ENCODE measurements around the gene SH3PXD2B.
"Not testable (repeated sequence)": the region's sequence is repeated elsewhere in the genome, so short reads cannot be mapped to it uniquely, and the experiment has no call there.

SH3PXD2B gene

DNA sequence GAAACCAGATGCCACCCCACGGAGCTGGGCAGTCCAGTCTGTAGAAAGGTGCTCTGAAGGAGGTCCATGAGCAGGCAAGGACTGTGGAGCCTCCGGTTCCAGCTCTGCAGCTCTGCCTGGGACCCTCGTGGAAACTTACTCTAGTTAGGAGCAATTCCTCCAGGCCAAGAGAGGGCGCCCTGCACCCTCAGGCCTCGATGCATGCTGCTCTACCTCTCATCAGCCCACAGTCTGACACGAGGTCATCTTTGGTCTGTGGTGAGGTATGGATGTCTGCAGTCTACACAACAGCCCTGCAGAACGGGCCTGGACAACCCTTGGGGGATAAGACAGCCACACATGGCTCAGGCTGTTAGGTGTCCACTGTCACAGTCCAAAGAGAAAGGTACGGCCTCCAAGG is 120.1 kb downstream of the SH3PXD2B start:
- no peak for DNase-seq

DNA sequence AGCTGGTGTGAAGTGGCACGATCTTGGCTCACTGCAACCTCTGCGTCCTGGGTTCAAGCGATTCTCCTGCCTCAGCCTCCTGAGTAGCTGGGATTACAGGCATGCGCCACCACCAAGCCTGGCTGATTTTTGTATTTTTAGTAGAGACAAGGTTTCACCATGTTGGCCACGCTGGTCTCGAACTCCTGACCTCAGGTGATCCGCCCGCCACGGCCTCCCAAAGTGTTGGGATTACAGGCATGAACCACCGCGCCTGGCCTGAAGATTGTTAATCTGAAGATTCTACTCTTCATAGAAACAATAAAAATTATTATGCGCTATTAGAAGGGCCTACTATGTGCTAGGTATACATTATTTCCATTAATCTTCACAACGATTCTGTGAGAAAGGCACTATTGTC is 127.4 kb downstream of the SH3PXD2B start:
- not testable (repeated sequence) for DNase-seq

DNA sequence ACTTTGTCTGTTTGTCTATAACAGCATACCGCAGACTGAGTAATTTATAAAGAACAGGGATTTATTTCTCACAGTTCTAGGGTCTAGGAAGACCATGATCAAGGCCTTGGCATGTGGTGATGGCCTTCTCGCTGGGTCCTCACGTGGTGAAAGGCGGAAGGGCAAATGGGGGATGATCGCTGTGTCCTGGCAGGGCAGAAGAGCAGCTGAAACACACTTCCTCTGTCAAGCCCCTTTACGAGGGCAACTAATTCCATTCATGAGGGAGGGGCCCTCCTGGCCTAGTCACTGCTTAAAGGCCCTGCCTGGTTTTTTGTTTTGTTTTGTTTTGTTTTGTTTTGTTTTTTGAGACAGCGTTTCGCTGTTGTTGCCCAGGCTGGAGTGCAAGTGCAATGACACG is 128.9 kb downstream of the SH3PXD2B start:
- no peak for DNase-seq

DNA sequence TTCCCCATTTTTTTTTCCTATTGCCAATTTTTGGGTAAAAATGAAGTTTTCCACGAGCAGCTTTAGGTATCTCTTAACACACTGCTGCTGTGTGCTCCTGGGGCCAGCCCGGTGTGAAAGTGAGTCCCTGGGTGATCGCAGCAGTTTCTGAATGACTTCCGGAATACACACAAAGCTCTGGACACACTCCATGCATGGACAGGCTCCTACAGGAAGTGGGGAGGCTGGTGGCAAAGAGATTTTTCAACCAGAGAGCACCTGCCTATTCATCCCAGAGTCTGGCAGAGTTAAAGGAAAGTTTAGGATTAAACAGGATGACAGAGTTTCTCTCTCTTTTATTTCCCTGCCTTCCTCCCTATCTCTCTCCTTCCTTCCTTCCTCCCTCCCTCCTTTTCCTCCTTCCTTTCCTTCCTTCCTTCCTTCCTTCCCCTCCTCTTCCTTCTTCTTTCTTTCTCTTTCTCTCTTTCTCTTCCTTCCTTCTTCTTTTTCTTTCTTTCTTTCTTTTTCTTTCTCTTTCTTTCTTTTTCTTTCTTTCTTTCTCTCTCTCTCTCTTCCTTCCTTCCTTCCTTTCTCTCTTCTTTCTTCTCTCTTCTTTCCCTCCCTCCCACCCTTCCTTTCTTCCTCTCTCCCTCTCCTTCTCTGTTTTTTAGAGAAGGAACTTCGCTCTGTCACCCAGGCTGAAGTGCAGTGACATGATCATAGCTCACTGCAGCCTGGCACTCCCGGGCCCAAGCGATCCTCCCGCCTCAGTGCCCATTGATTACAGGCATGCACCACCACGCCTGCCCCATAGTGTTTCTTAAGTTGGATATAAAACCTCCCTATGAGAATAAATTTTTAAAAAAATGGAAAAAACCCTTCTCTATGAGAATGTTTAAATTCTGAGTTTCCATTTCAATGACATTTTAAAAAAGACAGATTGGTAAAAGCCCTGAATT is 132.0 kb downstream of the SH3PXD2B start:
- DNase-seq = no peak

DNA sequence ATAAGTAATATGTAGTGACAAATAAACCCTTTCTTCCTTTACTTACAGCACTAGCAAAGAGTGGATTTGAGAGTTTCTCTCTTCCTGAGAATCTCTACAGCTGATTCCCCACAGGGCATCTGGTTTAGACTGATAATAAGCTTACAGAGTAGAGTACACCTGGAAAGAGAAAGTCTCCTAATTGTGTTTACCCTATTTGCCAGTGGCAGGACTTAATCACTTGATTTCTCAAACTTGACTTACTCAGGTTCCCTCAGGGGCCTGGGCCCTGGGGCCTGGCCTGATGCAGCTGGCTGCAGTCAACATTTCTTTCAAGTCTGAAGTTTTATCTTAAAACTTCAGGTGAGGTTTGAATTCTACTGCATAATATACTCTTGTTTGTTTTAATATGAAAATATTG is 132.7 kb downstream of the SH3PXD2B start:
- peak; percentile 23 for DNase-seq

DNA sequence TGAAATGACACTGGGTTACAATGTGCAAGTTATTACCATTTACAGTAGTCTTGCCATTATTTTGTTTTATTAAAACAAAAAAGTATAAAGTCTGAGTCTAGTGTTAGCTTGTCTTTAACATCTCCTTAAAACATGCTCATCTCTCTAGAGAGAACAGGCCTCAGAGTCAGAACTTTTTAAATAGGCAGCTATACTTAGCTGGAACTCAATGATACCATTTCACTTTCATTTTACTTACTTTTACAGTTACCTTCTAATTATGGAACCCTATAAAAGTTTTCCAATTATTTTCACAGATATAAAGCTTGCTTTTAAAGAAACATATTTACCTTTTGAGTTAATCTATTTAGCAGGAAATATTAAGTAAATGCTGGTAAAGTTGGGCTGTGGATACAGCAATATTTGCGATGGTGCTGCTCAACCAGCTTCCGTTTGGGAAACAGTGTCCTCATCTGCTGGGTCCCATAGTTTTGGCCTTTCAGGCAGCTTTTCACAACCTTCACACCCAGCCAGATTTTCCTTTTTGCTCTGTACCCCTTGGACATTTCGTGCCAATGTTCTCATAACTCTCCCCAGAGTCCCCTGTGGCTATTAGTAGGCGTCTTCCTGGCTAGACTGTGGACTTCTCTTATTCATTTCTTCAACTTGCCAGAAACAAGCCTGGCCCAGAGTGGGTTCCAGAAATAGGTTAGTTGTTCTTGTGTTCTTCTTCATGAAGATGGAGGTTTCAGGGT is 134.4 kb downstream of the SH3PXD2B start:
- DNase-seq = no peak

DNA sequence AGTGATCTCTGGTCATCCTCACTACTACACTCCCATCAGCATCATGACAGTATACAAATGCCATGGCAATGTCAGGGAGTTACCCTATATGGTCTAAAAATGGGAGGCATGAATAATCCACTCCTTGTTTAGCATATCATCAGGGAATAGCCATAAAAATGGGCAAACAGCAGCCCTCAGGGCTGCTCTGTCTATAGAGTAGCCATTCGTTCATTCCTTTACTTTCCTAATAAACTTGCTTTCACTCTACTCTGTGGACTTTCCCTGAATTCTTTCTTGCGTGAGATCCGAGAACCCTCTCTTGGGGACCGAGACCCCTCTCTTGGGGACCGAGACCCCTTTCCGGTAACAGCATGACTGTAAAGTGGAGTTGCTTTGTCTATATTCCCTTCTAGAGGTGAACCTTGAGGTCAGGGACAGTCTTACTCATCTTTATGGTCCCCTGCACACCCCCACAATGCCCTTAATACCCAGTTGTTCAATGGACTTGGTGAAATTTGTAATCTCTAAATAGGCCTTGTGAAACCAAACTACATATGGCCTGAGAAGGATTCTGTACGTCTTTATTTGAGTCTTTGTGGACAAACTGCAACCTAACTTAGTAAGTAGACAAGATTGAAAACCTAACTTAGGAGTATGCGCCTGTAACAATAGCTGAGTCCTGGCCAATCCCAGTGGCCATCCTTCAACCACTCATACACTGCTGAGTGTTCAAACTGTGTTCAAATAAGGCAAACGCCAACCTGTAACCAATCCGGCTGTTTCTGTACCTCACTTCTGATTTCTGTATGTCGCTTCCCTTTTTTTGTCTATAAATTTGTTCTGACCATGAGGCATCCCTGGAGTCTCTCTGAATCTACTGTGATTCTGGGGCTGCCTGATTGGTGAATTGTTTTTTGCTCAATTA is 138.5 kb downstream of the SH3PXD2B start:
- DNase-seq = no peak

DNA sequence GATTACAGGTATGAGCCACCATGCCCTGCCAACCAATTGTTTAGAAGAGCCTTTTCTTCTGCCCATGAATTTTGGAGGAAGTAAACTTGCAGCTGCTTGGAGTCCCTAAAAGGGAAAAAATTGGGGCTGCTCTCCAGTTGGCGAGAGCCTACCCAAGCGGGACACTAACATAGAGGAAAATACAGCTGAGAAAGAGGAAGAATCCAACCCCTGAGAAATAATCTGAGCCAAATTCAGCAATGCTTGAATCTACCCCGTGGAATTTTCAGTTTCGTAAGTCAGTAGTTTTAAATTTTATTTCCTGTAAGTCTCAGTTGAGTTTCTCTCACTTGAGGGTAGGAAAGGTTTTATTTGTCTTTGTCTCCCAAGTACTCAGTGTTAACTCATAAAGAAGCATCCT is 140.4 kb downstream of the SH3PXD2B start:
- no peak for DNase-seq

DNA sequence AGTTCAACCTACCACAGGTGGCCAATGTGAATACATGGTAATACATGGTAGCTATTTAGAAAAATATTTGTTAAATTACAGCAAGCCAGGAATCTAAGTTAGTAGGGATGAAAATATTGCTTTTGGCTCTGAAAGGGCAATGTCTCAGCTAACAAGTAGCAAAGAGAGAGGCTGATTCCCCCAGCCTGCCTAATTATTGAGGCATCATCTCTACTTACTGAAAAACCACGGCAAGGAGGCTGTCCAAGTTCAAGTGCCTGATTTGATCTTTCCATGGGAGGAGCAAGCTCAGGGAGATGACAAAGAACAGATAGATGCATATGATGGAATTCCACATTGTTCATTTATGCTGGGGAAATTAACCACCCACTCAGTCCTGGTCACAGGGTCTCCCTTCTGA is 142.0 kb downstream of the SH3PXD2B start:
- no peak for DNase-seq

DNA sequence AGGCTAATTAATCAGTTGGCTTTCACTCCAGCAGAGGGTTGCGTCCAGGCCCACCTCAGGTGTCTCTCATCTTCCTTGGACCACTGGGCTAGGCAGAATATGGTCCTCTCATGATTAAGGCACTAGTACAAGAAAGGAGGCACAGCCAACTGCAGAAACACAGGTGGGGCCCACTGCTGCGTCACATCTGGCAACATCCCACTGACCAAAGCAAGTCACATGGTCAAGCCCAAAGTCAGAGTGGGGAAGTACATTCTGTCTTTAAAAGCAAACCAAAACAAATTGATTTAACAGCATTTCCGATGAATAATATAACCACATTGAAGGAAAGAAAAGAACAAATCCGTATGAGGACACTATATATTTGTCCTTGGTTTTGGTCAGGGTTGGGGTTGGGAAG is 142.7 kb downstream of the SH3PXD2B start:
- no peak for DNase-seq

DNA sequence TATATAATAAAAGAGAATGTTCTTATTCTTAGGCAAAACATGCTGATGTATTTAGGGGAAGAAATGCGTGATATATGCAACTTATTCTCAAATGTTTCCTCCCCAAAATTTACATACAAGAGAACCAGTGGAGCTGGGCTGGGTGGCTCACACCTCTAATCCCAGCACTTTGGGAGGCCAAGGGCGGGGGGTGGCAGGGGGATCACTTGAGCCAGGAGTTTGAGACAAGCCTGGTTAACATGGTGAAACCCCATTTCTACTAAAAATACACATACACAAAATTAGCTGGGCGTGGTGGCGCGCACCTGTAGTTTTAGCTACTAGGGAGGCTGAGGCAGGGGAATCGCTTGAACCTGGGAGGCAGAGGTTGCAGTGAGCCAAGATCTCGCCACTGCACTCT is 143.3 kb downstream of the SH3PXD2B start:
- no peak for DNase-seq

DNA sequence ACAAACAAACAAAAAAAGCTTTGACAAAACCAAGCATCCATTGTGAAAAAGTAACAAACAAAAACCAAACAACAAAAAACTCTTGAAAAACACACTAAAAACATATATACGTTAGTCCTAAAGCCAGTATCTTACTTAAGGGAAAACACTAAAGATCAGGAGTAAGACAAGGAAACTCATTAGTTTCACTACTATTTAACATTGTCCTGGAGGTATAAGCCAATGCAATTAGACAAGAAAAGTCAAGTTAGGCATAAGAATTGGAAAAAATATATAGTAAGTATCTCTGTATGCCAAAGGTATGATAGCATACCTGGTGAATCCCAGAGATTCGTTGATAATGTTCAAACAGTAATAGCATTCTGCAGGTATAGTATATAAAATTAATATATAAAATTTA is 148.9 kb downstream of the SH3PXD2B start:
- DNase-seq = no peak

DNA sequence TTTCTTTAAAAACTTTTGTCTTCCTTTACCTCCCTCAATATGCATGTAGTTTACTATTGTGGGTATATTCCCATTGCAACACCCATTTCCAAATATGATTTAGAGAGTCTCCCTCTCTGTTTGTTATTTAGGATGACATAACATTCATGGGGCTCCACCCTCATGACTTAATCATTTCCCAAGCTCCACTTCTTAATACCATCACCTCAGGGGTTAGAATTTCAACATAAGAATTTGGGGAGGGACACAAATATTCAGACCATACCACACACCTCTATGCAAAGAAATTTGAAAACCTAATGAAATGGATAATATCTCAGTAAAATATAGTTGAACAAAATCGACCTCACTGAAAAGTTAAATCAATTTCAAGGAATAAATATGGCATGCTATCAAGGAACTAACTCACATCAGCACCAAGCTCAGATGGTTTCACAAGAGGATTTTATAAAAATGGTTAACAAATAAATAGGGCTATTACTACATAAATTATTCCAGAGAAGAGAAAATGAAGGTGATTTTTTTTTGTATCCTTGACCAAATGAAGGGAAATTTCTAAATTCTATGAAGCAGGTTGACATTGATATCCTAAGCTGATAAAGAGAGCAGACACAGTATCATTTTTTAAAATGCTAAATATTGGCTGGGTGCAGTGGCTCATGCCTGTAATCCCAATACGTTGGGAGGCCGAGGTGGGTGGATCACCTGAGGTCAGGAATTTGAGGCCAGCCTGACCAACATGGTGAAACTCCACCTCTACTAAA is 150.6 kb downstream of the SH3PXD2B start:
- DNase-seq = no peak

DNA sequence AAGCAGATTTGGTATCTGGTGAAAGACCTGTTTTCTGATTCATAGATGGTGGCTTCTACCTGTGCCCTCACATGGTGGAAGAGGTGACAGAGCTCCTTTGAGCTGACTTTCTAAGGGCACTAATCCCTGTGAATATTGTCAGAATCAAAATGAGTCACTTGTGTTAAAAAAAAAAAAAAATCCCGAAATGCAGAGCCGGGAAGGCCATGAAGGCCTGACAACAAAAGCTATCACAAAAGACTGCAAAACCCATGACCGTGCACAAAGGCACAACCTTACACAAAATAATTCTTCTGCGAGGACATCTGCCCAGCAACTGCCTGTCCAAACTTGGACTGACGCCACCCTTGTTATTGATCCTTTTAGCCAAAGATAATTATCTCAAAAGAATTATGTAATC is 151.2 kb downstream of the SH3PXD2B start:
- DNase-seq = no peak

DNA sequence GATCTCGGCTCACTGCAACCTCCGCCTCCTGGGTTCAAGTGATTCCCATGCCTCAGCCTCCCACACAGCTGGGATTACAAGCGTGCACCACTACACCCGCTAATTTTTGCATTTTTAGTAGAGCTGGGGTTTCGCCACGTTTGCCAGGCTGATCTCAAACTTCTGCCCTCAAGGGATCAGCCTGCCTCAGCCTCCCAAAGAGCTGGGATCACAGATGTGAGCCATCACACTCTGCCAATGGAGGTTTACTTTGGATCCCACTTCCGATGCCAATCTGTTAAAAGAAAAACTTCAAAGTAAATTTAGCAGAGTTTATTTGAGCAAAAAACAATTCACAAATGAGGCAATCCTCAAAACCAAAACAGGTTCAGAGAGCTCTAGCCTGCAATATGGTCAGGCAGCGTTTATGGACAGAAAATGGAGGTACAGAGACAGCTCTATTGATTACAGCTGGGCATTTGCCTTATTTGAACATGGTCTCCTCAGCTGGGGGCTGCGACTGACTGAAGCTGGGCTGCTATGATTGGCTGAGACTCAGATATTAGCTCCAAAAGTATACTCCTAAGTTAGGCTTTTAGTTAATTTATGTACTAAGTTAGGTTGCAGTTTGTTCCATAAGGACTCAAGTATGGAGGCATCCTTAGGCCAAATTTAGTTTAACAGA is 152.1 kb downstream of the SH3PXD2B start:
- no peak for DNase-seq

DNA sequence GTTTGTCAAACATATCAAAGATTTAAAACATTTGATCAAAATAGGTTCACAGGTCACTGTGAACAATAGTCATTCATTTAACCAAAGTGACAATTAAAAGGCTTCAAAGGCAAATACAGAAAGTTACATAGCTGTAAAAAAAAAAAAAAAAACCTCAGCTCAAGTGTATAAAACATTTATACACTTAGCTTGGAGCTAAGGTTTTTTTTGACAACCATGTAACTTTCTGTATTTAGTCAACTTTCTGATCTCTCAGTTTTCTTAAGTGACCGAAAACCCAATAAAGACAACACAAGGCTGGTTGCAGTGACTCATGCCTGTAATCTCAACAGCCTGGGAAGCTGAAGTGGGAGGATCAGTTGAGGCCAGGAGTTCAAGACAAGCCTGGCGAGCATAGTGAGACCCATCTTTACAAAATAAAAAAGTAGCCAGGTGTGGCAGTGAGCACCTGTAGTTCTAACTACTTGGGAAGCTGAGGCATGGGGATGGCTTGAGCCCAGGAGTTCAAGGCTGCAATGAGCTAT is 154.3 kb downstream of the SH3PXD2B start:
- DNase-seq = no peak

DNA sequence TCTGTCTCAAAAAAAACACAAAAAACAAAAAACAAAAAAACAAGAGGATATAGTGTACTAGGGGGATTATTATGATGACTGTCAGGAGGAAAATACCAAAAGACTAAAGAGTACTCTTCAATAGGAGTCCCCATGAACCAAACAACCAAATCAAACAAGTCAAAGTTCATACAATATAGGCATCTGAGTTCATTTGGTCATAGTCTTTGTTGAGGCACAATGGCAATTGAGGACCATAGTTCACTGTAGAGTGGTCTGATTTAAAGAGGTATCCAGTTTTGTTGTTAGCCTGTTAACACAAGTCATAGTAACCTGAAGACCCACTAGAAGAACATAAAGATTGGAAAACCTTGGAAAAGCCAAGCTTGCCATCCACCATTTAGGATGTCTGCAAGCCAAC is 159.5 kb downstream of the SH3PXD2B start:
- DNase-seq = no peak

DNA sequence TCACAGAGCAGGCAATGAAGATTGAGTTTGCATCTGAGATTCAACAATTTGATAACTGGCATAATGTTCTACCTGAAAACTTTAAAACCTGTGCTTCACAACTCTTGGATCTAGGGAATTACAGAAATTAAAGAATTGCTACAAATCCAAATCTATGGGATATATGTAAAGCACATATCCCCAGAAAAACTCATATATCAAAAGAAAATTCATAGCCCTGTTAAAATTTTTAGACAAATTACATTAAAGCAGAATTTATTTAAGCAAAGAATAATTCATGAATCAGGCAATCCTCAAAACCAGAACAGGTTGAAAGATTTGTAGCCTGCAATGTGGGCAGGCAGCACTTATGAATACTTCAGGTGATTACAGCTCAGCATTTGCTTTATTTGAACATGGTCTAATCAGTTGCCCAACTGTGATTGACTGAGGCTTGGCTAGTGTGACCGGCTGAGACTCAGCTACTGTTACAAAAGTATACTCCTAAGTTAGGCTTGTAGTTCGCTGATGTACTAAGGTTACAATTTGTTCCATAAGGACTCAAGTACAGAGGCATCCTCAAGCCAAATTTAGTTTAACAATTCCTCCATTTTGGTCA is 160.5 kb downstream of the SH3PXD2B start:
- no peak for DNase-seq

DNA sequence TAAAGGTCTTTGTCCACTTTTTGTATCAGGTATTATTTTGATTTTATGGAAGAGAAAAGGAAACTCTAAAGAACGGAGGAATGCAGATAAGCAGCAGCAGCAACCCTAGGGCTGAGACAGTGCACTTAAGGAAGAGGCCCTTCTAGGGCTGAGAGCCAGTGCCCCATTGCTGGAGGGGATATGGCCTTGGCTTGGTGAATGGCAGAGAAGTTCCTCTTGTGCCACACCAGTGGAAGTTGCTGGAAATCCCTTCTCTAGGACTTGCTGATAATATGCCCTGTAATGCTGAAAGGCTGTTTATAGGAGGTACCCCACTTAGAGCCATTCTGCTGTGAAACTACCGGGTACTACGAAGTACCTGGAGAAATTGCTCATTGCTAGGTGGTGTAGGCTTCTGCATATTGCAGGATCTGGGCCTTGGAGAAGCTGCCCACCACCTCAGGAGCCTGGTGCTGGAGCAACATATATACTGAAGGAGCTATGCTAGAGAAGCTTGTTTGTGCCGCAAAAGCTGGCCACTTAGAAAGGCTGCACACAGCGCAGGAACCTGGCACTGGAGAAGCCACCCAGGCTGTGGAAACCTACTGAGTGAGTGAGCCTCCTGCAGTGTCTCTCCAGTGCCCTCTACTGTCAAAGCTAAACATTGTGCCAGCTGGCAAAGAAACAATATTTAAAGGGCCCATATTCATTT is 161.1 kb downstream of the SH3PXD2B start:
- no peak for DNase-seq

DNA sequence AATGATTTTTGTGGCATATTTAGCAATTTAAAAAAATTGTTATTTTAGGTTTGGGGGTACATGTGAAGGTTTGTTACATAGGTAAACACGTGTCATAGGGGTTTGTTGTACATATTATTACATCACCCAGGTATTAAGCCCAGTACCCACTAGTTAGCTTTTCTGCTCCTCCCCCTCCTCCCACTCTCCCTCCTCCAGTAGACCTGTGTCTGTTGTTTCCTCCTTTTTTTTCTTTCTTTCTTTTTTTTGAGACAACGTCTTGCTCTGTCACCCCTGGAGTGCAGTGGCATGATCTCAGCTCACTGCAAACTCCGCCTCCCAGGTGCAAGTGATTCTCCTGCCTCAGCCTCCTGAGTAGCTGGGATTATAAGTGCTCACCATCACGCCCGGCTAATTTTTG is 162.5 kb downstream of the SH3PXD2B start:
- DNase-seq = not testable (repeated sequence)

DNA sequence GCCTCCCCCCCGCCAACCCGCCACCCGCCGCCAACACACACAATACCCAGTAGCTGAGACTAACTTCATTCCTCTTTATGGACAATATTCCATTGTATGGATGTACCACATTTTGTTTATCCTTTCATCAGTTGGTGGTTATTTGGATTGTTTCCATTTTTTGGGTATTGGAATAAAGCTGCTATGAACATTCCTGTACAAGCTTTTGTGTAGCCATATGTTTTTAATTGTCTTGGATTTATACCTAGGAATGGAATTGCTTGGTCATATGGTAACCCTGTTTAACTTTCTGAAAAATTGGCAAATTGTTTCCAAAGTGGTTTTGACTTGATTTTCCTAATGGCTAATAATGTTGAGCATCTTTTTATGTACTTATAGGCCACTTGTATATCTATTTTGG is 165.9 kb downstream of the SH3PXD2B start:
- no peak for DNase-seq
